GM23248 (cell line): ENCODE results near the gene HOXC5. TPM values are rescaled to one million over a fixed set of nuclear protein-coding genes. Genes with fewer than 3 reads are reported as not detected.

Experiments
- DNase-seq: peaks from one replicate; pipeline ENCODE4 v3.0.0-alpha.2; 2015
- H2AFZ ChIP-seq: fragments of 200-600 bp; sonication (generic); 2 replicates; pipeline ENCODE4 v1.6.1; 2016; ENCODE audit warnings: antibody characterized with exemption
- H3F3A ChIP-seq: fragments of 200-600 bp; sonication (generic); 2 replicates; pipeline ENCODE4 v1.6.1; 2016; ENCODE audit warnings: mild to moderate bottlenecking, antibody characterized with exemption, mixed run types; ENCODE audit not compliant: insufficient read depth
- H3K27ac ChIP-seq: fragments of 200-600 bp; sonication (generic); 2 replicates; pipeline ENCODE4 v1.5.1; 2016; ENCODE audit warnings: mild to moderate bottlenecking
- H3K27me3 ChIP-seq: fragments of 200-600 bp; sonication (generic); replicated peaks from 2 replicates; pipeline ENCODE4 v1.6.1; 2016; ENCODE audit warnings: mild to moderate bottlenecking; ENCODE audit not compliant: insufficient read depth
- H3K36me3 ChIP-seq: fragments of 200-600 bp; sonication (generic); 2 replicates; pipeline ENCODE4 v1.6.1; 2016; ENCODE audit warnings: low read depth, mild to moderate bottlenecking
- H3K4me1 ChIP-seq: fragments of 200-600 bp; sonication (generic); 2 replicates; pipeline ENCODE4 v1.6.1; 2016; ENCODE audit warnings: mild to moderate bottlenecking; ENCODE audit not compliant: insufficient read depth
- H3K4me2 ChIP-seq: fragments of 200-600 bp; sonication (generic); one replicate; pipeline ENCODE4 v1.6.1; 2016; ENCODE audit warnings: mild to moderate bottlenecking; ENCODE audit not compliant: unreplicated experiment
- H3K4me3 ChIP-seq: fragments of 200-600 bp; sonication (generic); 2 replicates; pipeline ENCODE4 v1.5.1; 2016; ENCODE audit warnings: mild to moderate bottlenecking
- H3K79me2 ChIP-seq: fragments of 200-600 bp; sonication (generic); 2 replicates; pipeline ENCODE4 v1.6.1; 2016; ENCODE audit warnings: mild to moderate bottlenecking; ENCODE audit not compliant: insufficient read depth
- H3K9ac ChIP-seq: fragments of 200-600 bp; sonication (generic); 2 replicates; pipeline ENCODE4 v1.6.1; 2016; ENCODE audit warnings: mild to moderate bottlenecking
- H3K9me2 ChIP-seq: fragments of 200-600 bp; sonication (generic); 2 replicates; pipeline ENCODE4 v1.6.1; 2016; ENCODE audit warnings: mixed run types, mild to moderate bottlenecking, moderate library complexity; ENCODE audit not compliant: insufficient read depth
- H3K9me3 ChIP-seq: fragments of 200-600 bp; sonication (generic); one replicate; pipeline ENCODE4 v1.6.1; 2017; ENCODE audit warnings: low read depth
- H4K20me1 ChIP-seq: fragments of 200-600 bp; sonication (generic); 2 replicates; pipeline ENCODE4 v1.6.0; 2016; ENCODE audit not compliant: insufficient read depth
- EZH2 ChIP-seq: fragments of 200-600 bp; sonication (generic); IDR thresholded peaks from 2 replicates; pipeline ENCODE4 v1.6.1; 2018; ENCODE audit warnings: antibody characterized with exemption, mild to moderate bottlenecking; ENCODE audit not compliant: insufficient read depth, poor library complexity, severe bottlenecking
- EZH2phosphoT487 ChIP-seq: fragments of 200-600 bp; sonication (generic); IDR thresholded peaks from 2 replicates; pipeline ENCODE4 v1.6.1; 2018; ENCODE audit warnings: antibody characterized with exemption, moderate library complexity, mild to moderate bottlenecking, low read depth; ENCODE audit not compliant: insufficient read depth
- WGBS, 2 experiments: methylation state at CpG; one replicate each; pipeline ENCODE4 v1.1.6; 2015 to 2017; ENCODE audit warnings: low lambda C conversion rate in 2 of 2, low coverage in 1 of 2; ENCODE audit errors: missing lambda C conversion rate in 2 of 2; 5-methylcytosine and 5-hydroxymethylcytosine counted together
- in situ Hi-C: fragments of 300-500 bp; cut with MboI; formaldehyde crosslinking; loops from 2 replicates; pipeline ENCODE4 v1.15.0; 2020
- polyA plus RNA-seq: library from polyadenylated mRNA; unstranded; fragments of >200 nt; fragmentation: Nextera tagmentation; extraction: Ambion mirVana; gene quantifications from 2 replicates; pipeline ENCODE4 v1.2.1, GENCODE V29; 2016
- total RNA-seq: library from RNA; depleted of rRNA; stranded (reverse); fragments of >200 nt; shearing (Covaris generic); gene quantifications from 2 replicates; pipeline ENCODE4 v1.2.3, GENCODE V29; 2014

HOXC5 gene
- total and polyA plus RNA-seq, 2 experiments from 2014 or later, result 0.65 to 1.8 TPM

DNA sequence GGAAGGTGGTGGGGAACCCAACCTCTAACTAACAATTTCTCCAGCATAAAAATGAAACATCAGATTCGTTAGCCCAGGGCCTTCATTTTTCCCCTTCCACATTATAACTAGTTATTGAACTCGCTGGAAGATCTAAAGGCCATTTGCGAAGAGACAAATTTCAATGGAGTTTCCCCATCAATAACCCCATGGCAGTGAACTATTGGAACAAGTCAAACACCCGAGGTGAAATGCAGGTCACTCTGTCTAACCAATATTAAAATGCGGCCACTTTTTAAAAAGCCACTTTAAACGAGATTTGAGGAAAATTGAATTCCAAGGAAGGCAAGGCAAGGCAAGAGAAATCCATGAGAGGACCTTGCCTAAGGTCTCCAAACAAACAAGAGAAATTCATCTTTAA, 16.3 kb downstream of the HOXC5 start:
- in situ Hi-C loops, result no loop called here
- H3K79me2 ChIP-seq, result peaks cover 39% of the 10 kb centered on the region
- H3K9me2 ChIP-seq, result no peaks in the 10 kb centered on the region
- H3K9me3 ChIP-seq, result no peaks in the 10 kb centered on the region
- H3K4me2 ChIP-seq, result no peak overlapping the region
- 85 to 88% methylated on average over 6 of the region's 6 CpGs for WGBS, 2 experiments
- no peak for DNase-seq
- no peaks in the 10 kb centered on the region for H4K20me1 ChIP-seq
- no peak overlapping the region for H3K27ac ChIP-seq
- TF ChIP-seq EZH2 (no peak), EZH2phosphoT487 (no peak)
- no peak overlapping the region for H2AFZ ChIP-seq
- no peaks in the 10 kb centered on the region for H3K27me3 ChIP-seq
- no peak overlapping the region for H3K4me3 ChIP-seq
- H3F3A ChIP-seq, result no peaks in the 10 kb centered on the region
- H3K9ac ChIP-seq, result no peak overlapping the region
- H3K4me1 ChIP-seq, result peaks cover 9% of the 10 kb centered on the region
- H3K36me3 ChIP-seq, result no peaks in the 10 kb centered on the region

DNA sequence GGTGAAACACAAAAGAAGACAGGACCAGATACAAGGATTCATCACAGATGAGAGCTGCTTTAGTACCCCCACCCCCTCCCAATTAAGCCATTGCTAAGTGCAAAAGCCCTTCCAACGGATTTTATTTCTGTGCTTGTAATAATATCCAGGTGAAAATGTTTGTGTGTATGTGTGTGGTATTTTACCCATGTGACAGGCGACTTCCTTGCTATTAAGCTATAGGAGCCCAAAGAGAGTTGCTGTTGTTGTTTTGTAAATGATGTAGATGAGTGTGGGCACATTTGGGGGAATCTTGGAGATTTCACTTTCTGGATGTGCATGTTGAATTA, 17.6 kb downstream of the HOXC5 start:
- Histone ChIP-seq H2AFZ (no peak overlapping the region), H3K9me3 (no peaks in the 10 kb centered on the region), H3F3A (no peaks in the 10 kb centered on the region), H3K4me1 (peaks cover 11% of the 10 kb centered on the region), H3K36me3 (no peaks in the 10 kb centered on the region), H3K9me2 (no peaks in the 10 kb centered on the region), H3K27me3 (no peaks in the 10 kb centered on the region), H3K4me2 (no peak overlapping the region), H3K27ac (no peak overlapping the region), H3K4me3 (no peak overlapping the region), H4K20me1 (no peaks in the 10 kb centered on the region), H3K9ac (no peak overlapping the region), H3K79me2 (peaks cover 35% of the 10 kb centered on the region)
- in situ Hi-C loops, result no loop called here
- no peak for TF ChIP-seq EZH2phosphoT487
- TF ChIP-seq EZH2, result no peak
- WGBS, 2 experiments, result 93 to 95% methylated on average over 2 of the region's 2 CpGs
- DNase-seq, result no peak

DNA sequence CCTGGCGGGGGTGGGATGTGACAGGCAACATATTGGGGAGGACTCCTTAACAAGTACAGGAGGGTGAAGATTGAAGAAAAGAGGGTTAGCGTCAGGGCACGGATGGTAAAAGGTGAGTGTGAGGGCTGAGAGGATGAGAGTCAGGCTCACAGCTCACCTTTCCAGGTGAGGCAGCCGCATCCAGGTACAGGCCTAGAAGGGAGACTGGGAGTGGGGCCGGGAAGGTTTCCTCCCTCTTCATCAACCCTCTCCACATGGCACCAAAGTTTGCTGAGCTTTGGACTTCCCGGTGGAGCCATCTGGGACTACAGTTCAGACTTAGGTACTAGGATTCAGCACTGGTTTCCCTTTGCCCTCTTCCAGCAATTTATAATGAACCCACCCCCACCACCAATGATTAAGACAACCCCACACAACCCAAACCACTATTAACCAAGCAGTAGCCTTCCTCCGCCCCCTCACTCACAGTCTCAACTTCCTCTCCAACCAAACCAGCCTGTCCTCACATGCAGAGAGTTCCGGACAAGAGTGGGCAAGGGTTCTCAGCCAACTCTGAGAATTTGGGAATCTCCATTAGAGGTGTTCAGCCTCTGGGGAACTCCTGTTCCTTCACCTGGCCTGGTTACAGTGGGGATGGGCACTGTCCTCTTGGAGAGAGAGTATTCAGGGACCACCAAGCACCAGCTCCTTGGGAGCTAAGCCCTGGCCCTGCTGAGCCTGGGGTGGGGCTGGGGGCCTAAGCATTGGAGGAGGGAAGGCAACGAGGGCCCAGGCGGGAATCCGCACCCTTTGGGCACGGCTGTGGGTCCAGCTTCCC, 18.4 kb downstream of the HOXC5 start:
- H3K36me3 ChIP-seq, result no peaks in the 10 kb centered on the region
- in situ Hi-C loops, result no loop called here
- no peaks in the 10 kb centered on the region for H3K27me3 ChIP-seq
- H3K4me3 ChIP-seq, result no peak overlapping the region
- no peaks in the 10 kb centered on the region for H3F3A ChIP-seq
- no peak overlapping the region for H3K4me2 ChIP-seq
- H4K20me1 ChIP-seq, result no peaks in the 10 kb centered on the region
- TF ChIP-seq EZH2phosphoT487, result no peak
- no peak for TF ChIP-seq EZH2
- peaks cover 33% of the 10 kb centered on the region for H3K79me2 ChIP-seq
- no peak overlapping the region for H3K27ac ChIP-seq
- peak; percentile 18 for DNase-seq
- no peaks in the 10 kb centered on the region for H3K9me3 ChIP-seq
- H3K9me2 ChIP-seq, result no peaks in the 10 kb centered on the region
- H3K4me1 ChIP-seq, result peaks cover 16% of the 10 kb centered on the region
- no peak overlapping the region for H2AFZ ChIP-seq
- WGBS, 2 experiments, result 76 to 84% methylated on average over 11 to 12 of the region's 12 CpGs
- no peak overlapping the region for H3K9ac ChIP-seq

DNA sequence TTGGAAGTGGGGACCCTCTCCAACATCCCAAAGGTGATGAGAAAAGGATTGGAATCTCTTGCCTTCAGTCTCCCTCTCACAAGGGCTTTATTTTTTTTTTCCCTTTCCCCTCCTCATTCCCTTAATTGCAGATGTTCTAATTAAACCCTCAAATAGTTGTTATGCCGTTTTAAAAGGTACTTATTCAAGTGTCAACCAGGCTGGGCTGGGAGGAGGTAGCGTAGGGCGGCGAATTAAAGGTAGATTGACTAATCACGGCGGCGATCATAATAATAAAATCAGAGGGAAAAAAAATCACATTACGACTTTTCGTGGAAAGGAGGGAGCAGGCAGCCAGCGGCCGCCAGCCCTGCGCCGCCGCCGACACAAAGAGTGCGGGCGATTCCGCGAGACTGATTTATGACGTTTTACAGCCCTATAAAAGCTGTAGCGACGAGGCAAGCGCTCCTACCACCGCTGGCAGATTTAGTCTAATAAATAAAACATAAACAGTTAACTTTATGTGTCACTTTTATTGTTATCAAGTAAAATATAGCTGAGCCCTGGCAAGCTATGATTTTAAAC, 19.1 kb downstream of the HOXC5 start:
- in situ Hi-C loops, result no loop called here
- H3K4me3 ChIP-seq, result no peak overlapping the region
- H3K79me2 ChIP-seq, result peaks cover 33% of the 10 kb centered on the region
- WGBS, 2 experiments, result 92 to 95% methylated on average over 24 of the region's 24 CpGs
- no peak overlapping the region for H3K27ac ChIP-seq
- H3K9me3 ChIP-seq, result no peaks in the 10 kb centered on the region
- no peaks in the 10 kb centered on the region for H3K36me3 ChIP-seq
- H3K9me2 ChIP-seq, result no peaks in the 10 kb centered on the region
- H2AFZ ChIP-seq, result no peak overlapping the region
- DNase-seq, result no peak
- peaks cover 16% of the 10 kb centered on the region for H3K4me1 ChIP-seq
- no peaks in the 10 kb centered on the region for H4K20me1 ChIP-seq
- no peak overlapping the region for H3K4me2 ChIP-seq
- 0 out of 2 replicates have a peak overlapping the region, but pooled peaks have one; percentile 89 for H3K9ac ChIP-seq
- TF ChIP-seq EZH2phosphoT487 (no peak), EZH2 (no peak)
- no peaks in the 10 kb centered on the region for H3K27me3 ChIP-seq
- H3F3A ChIP-seq, result no peaks in the 10 kb centered on the region
